PC-9 (cell line): ENCODE data around the gene GDF2. TPM values are rescaled to one million over a fixed set of nuclear protein-coding genes. Genes with fewer than 3 reads are reported as not detected.

Source experiments
- BruUV-seq: library from RNA; stranded (reverse); fragments of 400-500 nt; replicated peaks from 2 replicates; lab custom pipeline; 2021; lab: Mats Ljungman, UMichigan
- CTCF ChIA-PET: fragments of 300-600 bp; sonication (Branson Sonifier 250); formaldehyde crosslinking; loops from one replicate; lab custom pipeline; 2022; ENCODE audit warnings: antibody characterized with exemption; lab: Charles Lee
- POLR2A ChIA-PET: fragments of 300-600 bp; sonication (Branson Sonifier 250); formaldehyde crosslinking; loops from one replicate; lab custom pipeline; 2022; ENCODE audit warnings: antibody characterized with exemption; ENCODE audit not compliant: unreplicated experiment; lab: Charles Lee
- DNase-seq, 2 experiments: peaks; one replicate each; pipeline versions ENCODE4 v3.0.0 to v3.0.0-alpha.2; 2015 to 2022; ENCODE audit warnings: mixed read lengths in 1 of 2
- H2AFZ ChIP-seq: fragments of 200-600 bp; sonication (generic); 2 replicates; pipeline ENCODE4 v1.8.1; 2017; ENCODE audit warnings: antibody characterized with exemption
- H3F3A ChIP-seq: fragments of 200-600 bp; sonication (generic); 2 replicates; pipeline ENCODE4 v1.8.1; 2017; ENCODE audit warnings: antibody characterized with exemption, mild to moderate bottlenecking, low read depth; ENCODE audit not compliant: insufficient read depth
- H3K27ac ChIP-seq: fragments of 200-600 bp; sonication (generic); 2 replicates; pipeline ENCODE4 v1.6.1; 2016; ENCODE audit warnings: mixed run types
- H3K27me3 ChIP-seq: fragments of 200-600 bp; sonication (generic); 2 replicates; pipeline ENCODE4 v1.6.1; 2016; ENCODE audit warnings: low read depth, mixed run types; ENCODE audit not compliant: insufficient read depth
- H3K36me3 ChIP-seq: fragments of 200-600 bp; sonication (generic); 2 replicates; pipeline ENCODE4 v1.6.1; 2016; ENCODE audit warnings: low read depth, mixed run types
- H3K4me1 ChIP-seq: fragments of 200-600 bp; sonication (generic); replicated peaks from 2 replicates; pipeline ENCODE4 v1.6.1; 2016; ENCODE audit warnings: mixed run types; ENCODE audit not compliant: insufficient read depth
- H3K4me2 ChIP-seq: fragments of 200-600 bp; sonication (generic); 2 replicates; pipeline ENCODE4 v1.6.1; 2017; ENCODE audit warnings: mixed run types
- H3K4me3 ChIP-seq: fragments of 200-600 bp; sonication (generic); 2 replicates; pipeline ENCODE4 v1.6.1; 2016; ENCODE audit warnings: mixed run types
- H3K79me2 ChIP-seq: fragments of 200-600 bp; sonication (generic); 2 replicates; pipeline ENCODE4 v1.6.1; 2017; ENCODE audit warnings: low read depth, mixed run types
- H3K9me2 ChIP-seq: fragments of 200-600 bp; sonication (generic); 2 replicates; pipeline ENCODE4 v1.8.1; 2017; ENCODE audit warnings: mild to moderate bottlenecking; ENCODE audit not compliant: insufficient read depth
- H3K9me3 ChIP-seq: fragments of 200-600 bp; sonication (generic); 2 replicates; pipeline ENCODE4 v1.8.1; 2016; ENCODE audit warnings: low read depth; ENCODE audit not compliant: insufficient read depth
- H4K20me1 ChIP-seq: fragments of 200-600 bp; sonication (generic); 2 replicates; pipeline ENCODE4 v1.8.1; 2017; ENCODE audit not compliant: insufficient read depth
- EZH2 ChIP-seq: fragments of 200-600 bp; sonication (generic); IDR thresholded peaks from 2 replicates; pipeline ENCODE4 v1.8.0; 2017; ENCODE audit warnings: antibody characterized with exemption, low read depth
- intact Hi-C: fragments of 100-400 bp; cut with micrococcal nuclease; formaldehyde crosslinking; loops from one replicate; pipeline ENCODE4 v1.10.0; 2022; ENCODE audit not compliant: unreplicated experiment
- total RNA-seq: library from RNA; stranded (reverse); gene quantifications from 2 replicates; pipeline ENCODE4 v1.2.3, GENCODE V29; 2021
- TF ChIP-seq, protein P1 (sequence below): fragments of 200-600 bp; sonication (generic); conservative IDR thresholded peaks from 2 replicates; pipeline ENCODE4 v1.6.1; 2017; ENCODE audit warnings: mixed run types, antibody characterized with exemption, mild to moderate bottlenecking, moderate library complexity

Gene GDF2
- total RNA-seq, 1 experiment from 2014 or later: not detected

DNA sequence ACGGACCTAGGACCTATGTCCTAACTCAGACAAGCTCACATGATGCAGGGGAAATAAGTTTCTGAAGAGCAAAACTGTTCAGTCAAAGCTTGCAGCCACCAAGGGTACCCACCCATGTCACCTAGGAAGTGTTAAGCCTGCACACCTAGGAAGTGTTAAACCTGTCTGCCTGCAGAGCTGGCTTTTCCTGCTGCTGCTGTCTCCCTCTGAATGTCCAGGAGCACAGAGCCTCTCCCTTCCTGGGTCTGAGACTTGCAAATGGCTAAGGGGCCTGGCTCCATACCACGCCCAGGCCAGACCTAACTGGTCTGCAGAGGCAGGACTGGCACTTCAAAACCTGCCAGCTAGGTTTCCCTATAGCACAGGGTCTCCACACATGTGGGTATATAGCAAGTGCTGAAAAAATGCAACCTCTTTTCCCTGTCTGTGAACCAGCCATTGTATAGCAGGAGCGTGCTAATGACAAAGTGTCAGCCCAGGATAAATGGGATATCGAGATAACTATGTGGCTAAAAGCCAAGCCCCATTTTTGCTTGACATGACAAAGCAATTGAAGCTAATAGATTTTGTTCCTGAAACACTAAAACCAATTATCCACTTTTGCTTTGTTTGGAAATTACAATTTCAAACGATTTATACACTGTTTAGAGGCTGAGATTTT is 1.5 kb downstream of the GDF2 start:
- TF ChIP-seq EZH2: no peak
- TF ChIP-seq, protein P1, sequence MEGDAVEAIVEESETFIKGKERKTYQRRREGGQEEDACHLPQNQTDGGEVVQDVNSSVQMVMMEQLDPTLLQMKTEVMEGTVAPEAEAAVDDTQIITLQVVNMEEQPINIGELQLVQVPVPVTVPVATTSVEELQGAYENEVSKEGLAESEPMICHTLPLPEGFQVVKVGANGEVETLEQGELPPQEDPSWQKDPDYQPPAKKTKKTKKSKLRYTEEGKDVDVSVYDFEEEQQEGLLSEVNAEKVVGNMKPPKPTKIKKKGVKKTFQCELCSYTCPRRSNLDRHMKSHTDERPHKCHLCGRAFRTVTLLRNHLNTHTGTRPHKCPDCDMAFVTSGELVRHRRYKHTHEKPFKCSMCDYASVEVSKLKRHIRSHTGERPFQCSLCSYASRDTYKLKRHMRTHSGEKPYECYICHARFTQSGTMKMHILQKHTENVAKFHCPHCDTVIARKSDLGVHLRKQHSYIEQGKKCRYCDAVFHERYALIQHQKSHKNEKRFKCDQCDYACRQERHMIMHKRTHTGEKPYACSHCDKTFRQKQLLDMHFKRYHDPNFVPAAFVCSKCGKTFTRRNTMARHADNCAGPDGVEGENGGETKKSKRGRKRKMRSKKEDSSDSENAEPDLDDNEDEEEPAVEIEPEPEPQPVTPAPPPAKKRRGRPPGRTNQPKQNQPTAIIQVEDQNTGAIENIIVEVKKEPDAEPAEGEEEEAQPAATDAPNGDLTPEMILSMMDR: no peak
- no TSS peak for BruUV-seq
- intact Hi-C loops: no loop called here

DNA sequence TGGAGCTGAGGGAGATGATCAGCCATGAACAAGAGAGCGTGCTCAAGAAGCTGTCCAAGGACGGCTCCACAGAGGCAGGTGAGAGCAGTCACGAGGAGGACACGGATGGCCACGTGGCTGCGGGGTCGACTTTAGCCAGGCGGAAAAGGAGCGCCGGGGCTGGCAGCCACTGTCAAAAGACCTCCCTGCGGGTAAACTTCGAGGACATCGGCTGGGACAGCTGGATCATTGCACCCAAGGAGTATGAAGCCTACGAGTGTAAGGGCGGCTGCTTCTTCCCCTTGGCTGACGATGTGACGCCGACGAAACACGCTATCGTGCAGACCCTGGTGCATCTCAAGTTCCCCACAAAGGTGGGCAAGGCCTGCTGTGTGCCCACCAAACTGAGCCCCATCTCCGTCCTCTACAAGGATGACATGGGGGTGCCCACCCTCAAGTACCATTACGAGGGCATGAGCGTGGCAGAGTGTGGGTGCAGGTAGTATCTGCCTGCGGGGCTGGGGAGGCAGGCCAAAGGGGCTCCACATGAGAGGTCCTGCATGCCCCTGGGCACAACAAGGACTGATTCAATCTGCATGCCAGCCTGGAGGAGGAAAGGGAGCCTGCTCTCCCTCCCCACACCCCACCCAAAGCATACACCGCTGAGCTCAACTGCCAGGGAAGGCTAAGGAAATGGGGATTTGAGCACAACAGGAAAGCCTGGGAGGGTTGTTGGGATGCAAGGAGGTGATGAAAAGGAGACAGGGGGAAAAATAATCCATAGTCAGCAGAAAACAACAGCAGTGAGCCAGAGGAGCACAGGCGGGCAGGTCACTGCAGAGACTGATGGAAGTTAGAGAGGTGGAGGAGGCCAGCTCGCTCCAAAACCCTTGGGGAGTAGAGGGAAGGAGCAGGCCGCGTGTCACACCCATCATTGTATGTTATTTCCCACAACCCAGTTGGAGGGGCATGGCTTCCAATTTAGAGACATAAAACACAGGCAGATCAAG is 3.3 kb downstream of the GDF2 start:
- Histone ChIP-seq H3K4me1 (peaks cover 22% of the 10 kb centered on the region), H3K9me3 (no peaks in the 10 kb centered on the region), H3K4me3 (no peak overlapping the region), H2AFZ (no peak overlapping the region), H3K9me2 (no peaks in the 10 kb centered on the region), H3K4me2 (no peak overlapping the region), H3F3A (no peaks in the 10 kb centered on the region), H3K79me2 (no peaks in the 10 kb centered on the region), H4K20me1 (no peaks in the 10 kb centered on the region), H3K36me3 (no peaks in the 10 kb centered on the region), H3K27me3 (no peaks in the 10 kb centered on the region), H3K27ac (no peak overlapping the region)
- POLR2A ChIA-PET: no interaction called here
- CTCF ChIA-PET: interaction anchor here (0.6 kb wide), 1 partner anchor 36 kb away, joined by 3 read pairs; no protein-coding TSS in a partner anchor
- BruUV-seq: no TSS peak
- TF ChIP-seq EZH2: no peak
- TF ChIP-seq, protein P1: no peak
- intact Hi-C loops: no loop called here
- DNase-seq: no peak

More for the DNA sequence above, 1.5 kb downstream of the GDF2 start:
- H3K4me3 ChIP-seq: no peak overlapping the region
- no peaks in the 10 kb centered on the region for H4K20me1 ChIP-seq
- H3K4me1 ChIP-seq: peaks cover 22% of the 10 kb centered on the region
- no peaks in the 10 kb centered on the region for H3K36me3 ChIP-seq
- H3K9me2 ChIP-seq: no peaks in the 10 kb centered on the region
- no peak overlapping the region for H3K27ac ChIP-seq
- DNase-seq: peak; percentile 61 to 62
- no peaks in the 10 kb centered on the region for H3K27me3 ChIP-seq
- H3K4me2 ChIP-seq: 0 out of 2 replicates have a peak overlapping the region, but pooled peaks have one; percentile 5
- POLR2A ChIA-PET: interaction anchor here (0.8 kb wide), 1 partner anchor 8 kb away, joined by 4 read pairs; no protein-coding TSS in a partner anchor
- CTCF ChIA-PET: interaction anchor here (1.6 kb wide), 1 partner anchor 17 kb away, joined by 6 read pairs; no protein-coding TSS in a partner anchor
- no peaks in the 10 kb centered on the region for H3K79me2 ChIP-seq
- no peak overlapping the region for H2AFZ ChIP-seq
- no peaks in the 10 kb centered on the region for H3F3A ChIP-seq
- H3K9me3 ChIP-seq: no peaks in the 10 kb centered on the region

DNA sequence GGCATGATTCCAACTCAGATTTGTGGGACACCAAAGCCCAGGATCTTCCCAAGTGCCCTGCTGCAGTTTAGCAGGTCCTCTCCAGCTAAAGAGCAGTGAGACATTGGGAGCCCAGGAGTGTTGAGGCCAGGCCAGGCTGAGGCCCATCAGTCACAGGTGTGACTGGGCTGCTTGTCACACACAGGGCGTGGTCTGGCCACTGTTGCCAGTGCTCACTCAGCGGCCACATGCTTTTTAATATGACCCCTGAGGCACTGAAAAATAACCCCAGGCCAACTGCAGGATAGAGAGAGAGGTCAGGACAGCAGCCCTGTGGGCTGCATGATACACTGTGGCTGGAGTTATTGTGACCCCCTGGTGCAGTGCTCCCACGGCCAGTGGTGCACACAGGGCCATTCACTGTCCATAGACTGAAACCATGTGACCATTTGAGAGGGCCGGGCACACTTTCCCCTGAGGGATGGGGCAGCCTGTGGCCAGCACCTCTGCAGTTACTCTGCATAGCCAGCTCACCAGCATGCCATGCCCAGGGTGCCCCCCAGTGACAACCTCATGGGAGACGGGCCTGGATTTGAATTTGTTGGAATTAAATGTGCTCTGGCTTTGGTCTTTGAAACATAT is 4.2 kb downstream of the GDF2 start:
- no peaks in the 10 kb centered on the region for H3K9me2 ChIP-seq
- no TSS peak for BruUV-seq
- H3K27ac ChIP-seq: no peak overlapping the region
- ChIA-PET POLR2A (no interaction called here), CTCF (interaction anchor here (0.6 to 0.7 kb wide), 2 partner anchors 35 to 208 kb away, joined by 3 to 13 read pairs; no protein-coding TSS in a partner anchor)
- H3K27me3 ChIP-seq: no peaks in the 10 kb centered on the region
- H3K4me2 ChIP-seq: no peak overlapping the region
- H2AFZ ChIP-seq: no peak overlapping the region
- intact Hi-C loops: no loop called here
- peak; percentile 44 to 61 for DNase-seq
- H3K36me3 ChIP-seq: no peaks in the 10 kb centered on the region
- H3K4me1 ChIP-seq: peaks cover 22% of the 10 kb centered on the region
- no peaks in the 10 kb centered on the region for H3K9me3 ChIP-seq
- no peaks in the 10 kb centered on the region for H4K20me1 ChIP-seq
- no peak overlapping the region for H3K4me3 ChIP-seq
- H3K79me2 ChIP-seq: no peaks in the 10 kb centered on the region
- H3F3A ChIP-seq: no peaks in the 10 kb centered on the region
- no peak for TF ChIP-seq EZH2
- TF ChIP-seq, protein P1: no peak
